ENCODE data around the gene SH3BGRL2. TPM values are rescaled to one million over a fixed set of nuclear protein-coding genes. Genes with fewer than 3 reads are reported as not detected.

Gene SH3BGRL2
- total and polyA plus RNA-seq, 2 donors (not counting 1 experiment from before 2014, with no cell fraction given): 0.01 TPM; not detected in 1

- no peaks in the 10 kb centered on the region for H3K79me2 ChIP-seq (ENCODE audit: control insufficient read depth, insufficient read depth, low read length)
- H3K4me2 ChIP-seq (replicated peaks; ENCODE audit: low read depth, low read length, poor library complexity, severe bottlenecking): no peak overlapping the region
- H3K27ac ChIP-seq (ENCODE audit: low read length in 2 of 2): no peak overlapping the region
- no peak overlapping the region for H2AFZ ChIP-seq (ENCODE audit: insufficient read depth, low read depth, low read length, poor library complexity, severe bottlenecking)
- POLR2A ChIA-PET: no interaction called here
- no peaks in the 10 kb centered on the region for H4K20me1 ChIP-seq (ENCODE audit: control insufficient read depth, insufficient read depth, low read length, poor library complexity, severe bottlenecking)
- Mint-ChIP-seq H3K27ac (no peak overlapping the region), H3K4me3 (no peak overlapping the region), H3K27me3 (peaks cover 6% of the 10 kb centered on the region), H3K4me1 (no peaks in the 10 kb centered on the region), H3K9me3 (ENCODE audit: insufficient read depth) (no peaks in the 10 kb centered on the region)
- no peak for ATAC-seq (ENCODE audit: low read depth)
- H3K27me3 ChIP-seq (replicated peaks in 1 of 4; ENCODE audit: control extremely low read depth in 1 of 4, control insufficient read depth in 3 of 4, insufficient read depth in 4 of 4, low read length in 3 of 4): no peaks in the 10 kb centered on the region
- WGBS (ENCODE audit: insufficient coverage): 79% methylated on average over 3 of the region's 6 CpGs
- no peaks in the 10 kb centered on the region for H3K4me1 ChIP-seq (ENCODE audit: control insufficient read depth in 2 of 2, insufficient read depth in 2 of 2, low read length in 2 of 2)
- DNase-seq: no peak
- no peak overlapping the region for H3K4me3 ChIP-seq (ENCODE audit: control extremely low read depth in 1 of 5, extremely low read depth in 1 of 5, insufficient read depth in 1 of 5, low read depth in 2 of 5, low read length in 4 of 5)
- H3K9ac ChIP-seq (ENCODE audit: low read length): no peak overlapping the region
- CTCF ChIA-PET: no interaction called here
- no peaks in the 10 kb centered on the region for H3K36me3 ChIP-seq (replicated peaks in 1 of 2; ENCODE audit: control extremely low read depth in 1 of 2, control insufficient read depth in 1 of 2, extremely low read depth in 1 of 2, insufficient read depth in 2 of 2, low read length in 1 of 2)
- intact Hi-C loops (cut with micrococcal nuclease): no loop called here
- TF ChIP-seq EZH2 (IDR thresholded peaks at IDR 0.05; ENCODE audit: borderline replicate concordance, insufficient read depth, low read depth, low read length, poor library complexity, severe bottlenecking) (no peak), CTCF (IDR thresholded peaks at IDR 0.05) (no peak)
- H3K9me3 ChIP-seq (ENCODE audit: control extremely low read depth in 1 of 3, control insufficient read depth in 2 of 3, insufficient read depth in 1 of 3, low read length in 2 of 3): no peaks in the 10 kb centered on the region
These were observed 63.7 kb downstream of the SH3BGRL2 start for GRCh38 chr6:79694623-79695343.

GRCh38 chr6:79697430-79697829, 66.3 kb downstream of the SH3BGRL2 start:
- Mint-ChIP-seq H3K4me1 (no peaks in the 10 kb centered on the region), H3K27me3 (peaks cover 6% of the 10 kb centered on the region), H3K4me3 (no peak overlapping the region), H3K9me3 (ENCODE audit: insufficient read depth) (no peaks in the 10 kb centered on the region), H3K27ac (no peak overlapping the region)
- Histone ChIP-seq H3K9me3 (ENCODE audit: control extremely low read depth in 1 of 3, control insufficient read depth in 2 of 3, insufficient read depth in 1 of 3, low read length in 2 of 3) (no peaks in the 10 kb centered on the region), H3K4me1 (ENCODE audit: control insufficient read depth in 2 of 2, insufficient read depth in 2 of 2, low read length in 2 of 2) (no peaks in the 10 kb centered on the region), H3K36me3 (replicated peaks in 1 of 2; ENCODE audit: control extremely low read depth in 1 of 2, control insufficient read depth in 1 of 2, extremely low read depth in 1 of 2, insufficient read depth in 2 of 2, low read length in 1 of 2) (no peaks in the 10 kb centered on the region), H4K20me1 (ENCODE audit: control insufficient read depth, insufficient read depth, low read length, poor library complexity, severe bottlenecking) (no peaks in the 10 kb centered on the region), H3K27me3 (replicated peaks in 1 of 4; ENCODE audit: control extremely low read depth in 1 of 4, control insufficient read depth in 3 of 4, insufficient read depth in 4 of 4, low read length in 3 of 4) (no peaks in the 10 kb centered on the region), H3K9ac (ENCODE audit: low read length) (no peak overlapping the region), H3K4me3 (ENCODE audit: control extremely low read depth in 1 of 5, extremely low read depth in 1 of 5, insufficient read depth in 1 of 5, low read depth in 2 of 5, low read length in 4 of 5) (no peak overlapping the region), H3K4me2 (replicated peaks; ENCODE audit: low read depth, low read length, poor library complexity, severe bottlenecking) (no peak overlapping the region), H3K27ac (ENCODE audit: low read length in 2 of 2) (no peak overlapping the region), H3K79me2 (ENCODE audit: control insufficient read depth, insufficient read depth, low read length) (no peaks in the 10 kb centered on the region), H2AFZ (ENCODE audit: insufficient read depth, low read depth, low read length, poor library complexity, severe bottlenecking) (no peak overlapping the region)
- DNase-seq (no peak), ATAC-seq (ENCODE audit: low read depth) (no peak)
- 100% methylated on average over 1 of the region's 4 CpGs for WGBS (ENCODE audit: insufficient coverage)
- intact Hi-C loops (cut with micrococcal nuclease): no loop called here
- no peak for TF ChIP-seq CTCF (IDR thresholded peaks at IDR 0.05)
- no peak for TF ChIP-seq EZH2 (IDR thresholded peaks at IDR 0.05; ENCODE audit: borderline replicate concordance, insufficient read depth, low read depth, low read length, poor library complexity, severe bottlenecking)
- ChIA-PET POLR2A (no interaction called here), CTCF (no interaction called here)

Data from B cell (primary cell).